Fibroblast of skin of left biceps (primary cell): ENCODE data around the gene LIMK1.
A peak's percentile ranks its signal among the peaks of the same experiment; 100 is the strongest.
"Not testable (repeated sequence)": the region's sequence is repeated elsewhere in the genome, so short reads cannot be mapped to it uniquely, and the experiment has no call there.

Source experiments
- DNase-seq, 2 experiments: peaks; one replicate each; pipeline ENCODE4 v3.0.0-alpha.2; 2013; ENCODE audit warnings: low read depth in 2 of 2

The LIMK1 gene

DNA sequence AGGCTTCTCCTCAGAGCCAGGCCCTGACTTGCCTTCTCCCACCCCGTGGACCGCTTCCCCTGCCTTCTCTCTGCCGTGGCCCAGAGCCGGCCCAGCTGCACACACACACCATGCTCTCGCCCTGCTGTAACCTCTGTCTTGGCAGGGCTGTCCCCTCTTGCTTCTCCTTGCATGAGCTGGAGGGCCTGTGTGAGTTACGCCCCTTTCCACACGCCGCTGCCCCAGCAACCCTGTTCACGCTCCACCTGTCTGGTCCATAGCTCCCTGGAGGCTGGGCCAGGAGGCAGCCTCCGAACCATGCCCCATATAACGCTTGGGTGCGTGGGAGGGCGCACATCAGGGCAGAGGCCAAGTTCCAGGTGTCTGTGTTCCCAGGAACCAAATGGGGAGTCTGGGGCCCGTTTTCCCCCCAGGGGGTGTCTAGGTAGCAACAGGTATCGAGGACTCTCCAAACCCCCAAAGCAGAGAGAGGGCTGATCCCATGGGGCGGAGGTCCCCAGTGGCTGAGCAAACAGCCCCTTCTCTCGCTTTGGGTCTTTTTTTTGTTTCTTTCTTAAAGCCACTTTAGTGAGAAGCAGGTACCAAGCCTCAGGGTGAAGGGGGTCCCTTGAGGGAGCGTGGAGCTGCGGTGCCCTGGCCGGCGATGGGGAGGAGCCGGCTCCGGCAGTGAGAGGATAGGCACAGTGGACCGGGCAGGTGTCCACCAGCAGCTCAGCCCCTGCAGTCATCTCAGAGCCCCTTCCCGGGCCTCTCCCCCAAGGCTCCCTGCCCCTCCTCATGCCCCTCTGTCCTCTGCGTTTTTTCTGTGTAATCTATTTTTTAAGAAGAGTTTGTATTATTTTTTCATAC is 38.0 kb downstream of the LIMK1 start:
- DNase-seq = no peak

DNA sequence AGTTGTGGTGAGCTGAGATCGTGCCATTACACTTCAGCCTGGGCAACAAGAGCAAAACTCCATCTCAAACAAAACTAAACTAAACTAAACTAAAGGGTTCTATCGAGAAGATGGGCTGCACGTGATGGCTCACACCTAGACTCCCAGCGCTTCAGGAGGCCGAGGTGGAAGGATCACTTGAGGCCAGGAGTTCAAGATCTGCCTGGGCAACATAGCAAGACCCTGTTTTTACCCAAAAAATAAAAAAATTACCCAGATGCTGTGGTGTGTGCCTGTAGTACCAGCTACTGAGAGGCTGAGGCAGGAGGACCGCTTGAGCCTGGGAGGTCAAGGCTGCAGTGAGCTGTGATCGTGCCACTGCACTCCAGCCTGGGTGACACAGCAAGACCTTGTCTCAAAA is 40.3 kb downstream of the LIMK1 start:
- DNase-seq = not testable (repeated sequence)

DNA sequence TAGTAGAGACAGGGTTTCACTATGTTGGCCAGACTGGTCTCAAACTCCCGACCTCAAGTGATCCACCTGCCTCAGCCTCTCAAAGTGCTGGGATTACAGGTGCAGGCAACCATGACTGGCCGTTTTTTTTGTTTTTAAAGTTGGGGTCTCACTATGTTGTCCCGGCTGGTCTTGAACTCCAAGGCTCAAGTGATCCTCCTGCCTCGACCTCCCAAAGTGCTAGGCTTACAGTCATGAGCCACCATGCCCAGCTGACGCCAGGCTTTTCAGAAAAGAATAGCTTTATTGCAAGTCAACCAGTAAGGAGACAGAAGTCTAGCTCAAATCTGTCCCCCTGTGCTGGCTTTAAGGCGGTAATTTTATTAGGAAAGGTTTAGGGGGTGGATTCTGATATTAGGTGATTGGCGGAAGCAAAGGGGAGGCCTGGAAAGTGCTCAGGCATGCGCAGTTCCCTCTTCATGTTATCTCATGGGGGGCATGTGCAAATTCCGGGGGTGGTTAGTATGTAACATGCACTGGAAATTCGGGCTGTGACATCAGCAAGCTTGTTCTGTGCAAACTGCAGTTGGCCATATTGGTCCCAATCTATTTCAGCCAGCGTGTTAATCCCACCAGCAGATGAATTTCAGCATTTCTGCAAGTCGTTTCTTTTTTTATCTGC is 42.7 kb downstream of the LIMK1 start:
- no peak for DNase-seq

DNA sequence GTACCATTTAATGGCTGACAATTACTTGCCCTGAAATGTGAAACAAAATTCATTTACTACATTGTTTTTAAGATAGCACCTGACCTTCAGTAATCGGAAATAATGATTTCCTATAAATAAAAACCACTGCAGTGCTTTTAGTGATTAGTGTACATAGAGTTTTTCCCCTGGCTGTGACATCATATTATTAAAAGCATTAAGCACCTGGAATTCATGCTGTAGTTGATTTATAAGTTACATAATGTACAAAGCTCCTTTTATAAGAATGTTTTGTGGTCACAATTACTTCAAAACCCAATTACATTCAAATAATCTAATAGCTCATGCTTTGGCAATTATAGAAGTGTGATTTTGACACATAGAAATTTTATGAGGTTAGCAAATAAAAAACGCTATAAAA is 46.3 kb downstream of the LIMK1 start:
- no peak for DNase-seq

DNA sequence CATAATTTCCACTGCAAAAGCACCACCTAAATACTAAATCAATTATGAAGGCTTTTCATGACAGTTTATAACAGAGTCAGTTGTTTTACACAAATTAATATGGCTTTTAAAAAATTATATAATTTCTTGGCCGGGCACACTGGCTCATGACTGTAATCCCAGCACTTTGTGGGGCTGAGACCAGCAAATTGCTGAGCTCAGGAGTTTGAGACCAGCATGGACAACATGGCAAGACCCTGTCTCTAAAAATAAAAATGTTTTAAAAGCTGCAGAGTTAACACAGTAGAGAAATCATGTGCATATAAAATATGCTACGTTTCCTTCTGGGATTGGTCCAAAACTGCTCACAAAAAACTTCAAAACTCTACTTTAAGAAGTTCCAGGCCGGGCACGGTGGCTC is 46.9 kb downstream of the LIMK1 start:
- DNase-seq = no peak

DNA sequence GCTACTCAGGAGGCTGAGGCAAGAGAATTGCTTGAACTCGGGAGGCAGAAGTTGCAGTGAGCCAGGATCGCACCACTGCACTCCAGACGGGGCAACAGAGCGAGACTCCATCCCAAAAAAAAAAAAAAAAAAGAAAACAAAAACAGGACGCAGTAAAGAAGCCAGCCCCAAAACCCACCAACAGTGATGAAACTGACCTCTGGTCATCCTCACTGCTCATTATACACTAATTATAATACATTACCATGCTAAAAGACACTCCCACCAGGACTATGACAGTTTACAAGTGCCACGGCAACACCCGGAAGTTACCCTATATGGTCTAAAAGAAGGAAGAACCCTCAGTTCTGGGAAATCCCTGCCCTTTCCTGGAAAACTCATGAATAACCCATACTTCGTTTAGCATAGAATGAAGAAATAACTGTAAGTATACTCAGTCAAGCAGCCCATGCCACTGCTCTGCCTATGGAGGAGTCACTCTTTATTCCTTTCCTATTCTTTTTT is 50.6 kb downstream of the LIMK1 start:
- no peak for DNase-seq

DNA sequence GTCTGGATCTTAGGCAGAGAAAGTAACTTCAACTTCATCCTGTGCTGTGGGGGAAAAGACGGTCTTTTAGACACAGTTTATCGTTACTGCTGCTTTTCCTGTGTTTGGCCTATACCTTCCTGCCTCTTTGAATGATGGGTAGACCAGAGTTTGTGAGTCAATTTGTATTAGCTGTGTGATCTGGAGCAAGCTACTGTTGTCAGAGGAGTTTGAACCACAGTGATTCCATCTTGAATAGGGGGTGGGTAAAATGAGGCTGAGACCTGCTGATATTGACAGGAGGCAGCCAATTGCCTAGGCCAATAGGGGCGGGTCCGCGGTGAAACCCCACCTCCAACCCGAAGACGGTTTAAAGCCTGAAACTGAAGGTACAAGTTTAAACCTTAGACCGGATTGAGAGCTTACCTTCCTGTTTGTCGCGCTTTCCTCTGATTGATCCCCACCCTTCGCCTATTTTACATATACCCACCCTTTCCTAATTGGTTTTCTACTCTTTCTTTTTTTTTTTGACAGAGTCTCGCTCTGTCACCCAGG is 54.8 kb downstream of the LIMK1 start:
- no peak for DNase-seq

DNA sequence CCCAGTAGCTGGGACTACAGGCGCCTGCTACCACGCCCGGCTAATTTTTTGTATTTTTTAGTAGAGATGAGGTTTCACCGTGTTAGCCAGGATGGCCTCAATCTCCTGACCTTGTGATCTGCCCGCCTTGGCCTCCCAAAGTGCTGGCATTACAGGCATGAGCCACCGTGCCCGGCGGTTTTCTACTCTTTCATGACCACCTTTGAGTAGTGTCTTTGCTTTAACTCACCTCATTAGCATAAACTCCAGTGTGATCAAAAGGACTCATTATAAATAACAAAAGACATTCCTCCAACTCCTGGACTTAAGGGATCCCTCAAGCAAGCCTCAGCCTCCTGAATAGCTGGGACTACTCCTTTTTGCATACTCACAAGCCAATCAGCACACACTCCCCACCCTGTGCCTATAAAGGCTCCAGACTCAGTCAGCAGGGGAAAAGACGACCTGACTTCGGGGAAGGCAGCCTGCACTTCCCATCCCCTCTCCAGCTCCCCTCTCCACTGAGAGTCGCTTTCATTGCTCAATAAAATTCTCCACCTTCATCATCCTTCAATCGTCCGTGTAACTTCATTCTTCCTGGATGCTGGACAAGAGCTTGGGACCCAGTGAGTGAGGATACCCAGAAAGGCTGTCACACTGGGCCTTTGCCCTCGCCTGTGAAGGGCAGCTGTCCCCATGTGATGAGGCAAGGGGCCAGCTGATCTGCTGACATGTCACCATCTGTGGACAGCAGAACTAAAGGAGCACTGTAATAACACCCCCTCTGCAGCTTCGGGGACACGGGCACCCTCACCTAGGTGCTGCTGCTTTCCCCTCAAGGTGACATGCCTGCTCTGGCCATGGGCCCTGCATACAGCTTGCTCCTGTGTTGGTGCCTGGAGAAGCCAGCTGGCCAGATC is 55.6 kb downstream of the LIMK1 start:
- no peak for DNase-seq

DNA sequence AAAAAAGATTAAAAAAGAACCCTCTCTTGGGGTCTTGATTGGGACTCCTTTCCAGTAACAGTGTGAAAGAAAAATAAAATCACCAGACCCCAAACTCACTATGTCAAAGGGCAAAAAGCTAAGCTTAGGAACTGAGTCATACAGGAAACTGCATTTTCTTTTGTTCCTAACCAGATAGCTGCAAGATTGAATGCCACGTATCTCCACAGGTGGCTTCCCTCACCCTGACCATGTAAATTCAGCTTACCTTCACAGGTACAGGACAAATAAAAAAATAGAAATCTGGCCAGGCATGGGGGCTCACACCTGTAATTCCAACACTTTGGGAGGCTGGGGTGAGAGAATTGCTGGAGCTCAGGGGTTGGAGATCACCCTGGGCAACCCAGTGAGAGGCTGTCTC is 58.1 kb downstream of the LIMK1 start:
- no peak for DNase-seq

DNA sequence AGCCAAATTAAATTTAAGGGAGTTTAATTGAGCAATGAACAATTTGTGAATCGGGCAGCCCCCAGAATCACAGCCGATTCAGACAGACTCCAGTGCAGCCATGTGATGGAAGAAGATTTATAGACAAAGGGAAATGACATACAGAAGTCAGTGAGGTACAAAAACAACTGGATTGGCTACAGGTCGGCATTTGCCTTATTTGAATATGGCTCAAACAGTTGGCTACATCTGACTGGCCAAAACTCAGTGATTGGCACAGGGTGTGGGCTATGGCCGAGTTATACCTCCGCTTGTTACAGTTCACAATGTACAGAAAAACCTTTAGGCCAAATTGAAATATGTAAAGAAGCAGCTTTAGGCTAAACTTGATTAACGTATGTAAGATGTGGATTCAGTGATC is 59.8 kb downstream of the LIMK1 start:
- no peak for DNase-seq

DNA sequence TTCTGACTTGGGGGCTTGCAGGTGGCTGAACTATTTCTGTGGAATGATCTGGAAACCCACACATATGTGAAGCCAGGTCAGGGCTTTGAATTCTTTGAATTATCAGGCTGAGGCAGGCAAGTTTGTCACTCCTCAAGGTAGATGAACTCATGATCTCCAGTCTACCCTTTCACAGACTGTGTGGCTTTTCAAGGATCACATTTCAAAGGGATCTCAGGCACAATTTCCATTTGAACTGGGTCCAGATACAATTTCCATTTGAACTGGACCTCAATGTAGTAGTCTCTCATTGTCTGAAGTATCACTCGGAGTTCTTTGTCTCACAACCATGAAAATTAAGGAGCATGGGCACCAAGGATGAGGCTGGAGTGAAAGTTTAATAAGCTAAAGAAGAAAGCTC is 64.9 kb downstream of the LIMK1 start:
- no peak for DNase-seq

DNA sequence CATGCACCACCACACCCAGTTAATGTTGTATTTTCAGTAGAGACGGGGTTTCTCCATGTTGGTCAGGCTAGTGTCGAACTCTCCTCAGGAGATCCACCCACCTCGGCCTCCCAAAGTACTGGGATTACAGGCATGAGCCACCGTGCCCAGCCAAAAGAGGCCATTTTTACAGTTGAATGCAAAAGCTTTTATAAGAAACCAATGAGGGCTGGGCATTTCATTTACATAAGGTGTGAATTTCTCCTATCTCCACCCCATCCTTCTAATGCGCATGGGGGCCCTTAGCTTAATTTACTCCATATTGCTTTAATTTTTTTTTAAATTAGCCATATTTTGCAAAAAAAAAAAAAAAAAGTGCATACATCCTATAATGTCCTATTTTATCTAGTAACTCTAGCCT is 65.5 kb downstream of the LIMK1 start:
- DNase-seq = no peak

DNA sequence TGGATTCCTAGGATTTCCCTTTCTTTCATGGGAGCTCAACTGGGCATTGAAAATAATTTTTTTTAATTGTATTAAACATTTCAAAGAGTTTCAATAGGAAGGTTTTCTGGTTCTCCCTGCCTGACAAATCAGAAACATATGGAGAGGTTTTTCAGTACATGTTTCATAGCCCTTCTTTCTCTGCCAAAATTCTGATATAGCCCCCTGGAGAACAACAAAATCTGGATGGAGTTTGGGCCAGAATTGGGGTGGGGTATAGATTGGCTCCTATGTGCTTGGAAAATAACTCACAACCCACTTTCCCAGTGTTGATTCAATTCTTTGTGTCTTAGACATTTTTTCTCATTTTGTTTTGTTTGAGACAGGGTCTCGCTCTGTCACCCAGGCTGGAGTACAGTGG is 66.0 kb downstream of the LIMK1 start:
- DNase-seq = peak; percentile 15 to 38

DNA sequence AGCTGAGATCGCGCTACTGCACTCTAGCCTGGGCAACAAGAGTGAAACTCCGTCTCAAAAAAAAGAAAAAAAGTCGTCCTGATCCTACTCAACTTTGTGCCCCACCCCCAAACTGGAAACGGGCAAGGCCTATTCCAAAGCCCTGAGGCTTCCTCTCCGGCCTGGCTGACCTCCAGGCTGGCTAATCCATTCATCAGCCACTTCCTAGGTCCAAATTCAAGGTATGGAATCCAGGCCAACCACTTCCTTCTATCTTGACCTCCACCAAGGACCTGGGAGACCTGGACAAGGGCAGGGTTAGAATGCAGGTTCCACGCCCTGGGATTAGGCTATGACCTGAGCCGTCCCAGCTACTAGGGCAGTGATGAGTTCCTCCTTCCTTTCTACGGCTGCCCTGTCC is 70.1 kb downstream of the LIMK1 start:
- no peak for DNase-seq

DNA sequence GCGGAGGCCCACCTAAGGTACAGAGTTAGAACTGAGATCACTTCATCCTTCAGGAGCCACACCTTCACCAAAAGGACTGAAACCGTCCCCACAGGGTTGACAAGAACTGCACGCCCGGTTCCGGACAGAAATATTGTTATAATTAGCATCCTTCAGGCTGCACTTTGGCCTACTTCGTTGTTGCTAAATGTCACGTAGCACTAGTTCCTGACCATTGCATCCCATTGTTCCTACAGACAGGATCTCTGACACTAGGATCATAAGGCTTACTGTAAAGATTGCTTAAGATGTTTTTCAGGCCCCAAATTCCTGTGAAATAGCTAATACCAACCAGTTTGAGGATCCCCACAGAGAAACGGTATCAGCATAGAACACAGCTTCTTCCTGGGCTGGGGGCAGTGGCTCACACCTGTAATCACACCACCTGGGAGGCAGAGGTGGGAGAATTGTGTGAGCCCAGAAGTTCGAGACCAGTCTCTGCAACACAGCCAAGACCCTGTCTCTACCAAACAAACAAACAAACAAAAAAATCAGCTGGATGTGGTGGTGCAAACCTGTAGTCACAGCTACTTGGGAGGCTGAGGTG is 72.3 kb downstream of the LIMK1 start:
- no peak for DNase-seq

DNA sequence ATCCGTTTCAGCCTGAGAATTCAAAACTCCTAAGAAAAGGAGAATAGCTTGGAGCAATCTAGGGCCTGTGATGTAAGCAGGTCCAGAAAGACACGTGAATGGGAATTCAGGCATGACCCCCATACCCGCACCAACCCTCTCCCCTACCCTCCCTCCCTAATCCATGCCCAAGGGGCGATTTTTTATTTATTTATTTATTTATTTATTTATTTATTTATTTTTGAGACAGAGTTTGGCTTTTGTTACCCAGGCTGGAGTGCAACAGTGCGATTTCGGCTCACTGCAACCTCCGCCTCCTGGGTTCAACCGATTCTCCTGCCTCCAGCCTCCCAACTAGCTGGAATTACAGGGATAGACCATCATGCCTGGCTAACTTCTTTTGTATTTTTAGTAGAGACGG is 74.0 kb downstream of the LIMK1 start:
- no peak for DNase-seq

DNA sequence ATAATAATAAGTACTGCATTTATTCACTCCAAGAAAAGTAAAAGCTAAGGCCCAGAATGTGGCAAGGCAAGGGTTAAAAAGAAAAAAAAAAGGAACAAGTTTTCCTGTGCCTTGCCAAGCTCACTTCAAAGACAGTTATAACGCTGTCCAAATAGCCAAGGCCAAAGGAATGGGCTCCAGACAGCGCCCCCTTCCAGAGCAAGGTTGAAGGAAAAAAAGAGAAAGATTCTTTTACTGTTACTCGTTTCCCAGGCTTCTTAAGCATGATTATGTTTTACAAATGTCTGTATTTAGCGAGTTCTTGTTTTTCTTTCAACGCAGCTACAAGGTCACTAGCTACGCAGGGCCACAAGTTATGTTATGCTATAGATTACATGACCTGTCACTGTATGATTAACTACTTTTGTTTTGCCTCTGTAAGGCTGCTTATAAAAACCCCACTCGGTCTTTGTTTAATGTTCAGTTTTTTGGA is 81.4 kb downstream of the LIMK1 start:
- DNase-seq = no peak

DNA sequence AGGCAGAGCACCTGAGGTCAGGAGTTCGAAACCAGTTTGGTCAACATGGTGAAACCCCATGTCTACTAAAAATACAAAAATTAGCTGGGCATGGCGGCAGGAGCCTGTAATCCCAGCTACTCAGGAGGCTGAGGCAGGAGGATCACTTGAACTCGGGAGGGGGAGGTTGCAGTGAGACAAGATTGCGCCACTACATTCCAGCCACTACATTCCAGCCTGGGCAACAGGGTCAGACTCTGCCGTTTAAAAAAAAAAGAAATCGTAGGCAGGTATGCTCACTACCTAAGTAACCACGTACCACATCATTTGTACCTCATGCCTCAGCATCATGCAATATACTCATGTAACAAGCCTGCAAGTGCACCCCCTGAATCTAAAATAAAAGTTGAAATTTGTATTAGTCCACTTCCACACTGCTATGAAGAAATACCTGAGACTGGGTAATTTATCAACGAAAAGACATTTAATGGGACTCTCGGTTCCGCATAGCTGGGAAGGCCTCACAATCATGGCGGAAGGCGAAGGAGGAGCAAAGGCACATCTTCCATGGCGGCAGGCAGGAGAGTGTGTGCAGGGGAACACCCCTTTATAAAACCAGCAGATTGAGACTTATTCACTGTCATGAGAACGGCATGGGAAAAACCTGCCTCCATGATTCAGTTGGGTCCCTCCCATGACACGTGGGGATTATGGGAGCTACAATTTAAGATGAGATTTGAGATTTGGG is 82.4 kb downstream of the LIMK1 start:
- no peak for DNase-seq

DNA sequence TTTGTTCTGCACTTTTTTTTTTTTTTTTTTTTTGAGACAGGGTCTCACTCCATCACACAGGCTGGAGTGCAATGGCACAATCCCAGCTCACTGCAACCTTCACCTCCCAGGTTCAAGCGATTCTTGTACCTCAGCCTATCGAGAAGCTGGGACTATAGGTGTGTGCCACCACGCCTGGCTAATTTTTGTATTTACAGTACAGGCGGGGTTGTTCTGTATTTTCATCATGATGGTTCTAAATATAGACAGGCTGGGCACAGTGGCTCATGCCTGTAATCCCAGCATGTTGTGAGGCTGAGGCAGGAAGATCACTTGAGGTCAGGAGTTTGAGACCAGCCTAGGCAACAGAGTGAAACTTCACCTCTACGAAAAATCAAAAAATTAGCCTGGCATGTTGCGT is 83.7 kb downstream of the LIMK1 start:
- DNase-seq = not testable (repeated sequence)
